Measurements from ENCODE around the gene SEPTIN12.

DNA sequence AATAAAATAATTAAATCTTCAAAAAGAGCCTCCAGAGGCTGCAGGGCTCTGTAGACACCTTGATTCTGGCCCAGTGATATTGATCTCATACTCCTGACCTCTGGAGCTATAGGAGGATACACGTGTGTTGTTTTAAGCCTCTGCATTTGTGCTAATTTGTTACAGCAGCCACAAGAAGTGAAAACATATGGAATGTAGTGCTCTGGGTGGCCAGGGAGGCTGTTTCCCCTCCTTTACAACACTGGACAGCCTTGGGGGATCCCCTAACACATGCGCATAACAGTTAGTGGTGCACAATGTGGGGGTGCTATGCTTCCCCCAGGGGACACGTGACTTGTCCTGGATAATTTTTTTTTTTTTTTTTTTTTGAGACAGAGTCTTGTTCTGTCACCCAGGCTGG is 16.5 kb downstream of the SEPTIN12 start:
- TF ChIP-seq EZH2phosphoT487 (IDR thresholded peaks at IDR 0.05; ENCODE audit: borderline replicate concordance): no peak
- TF ChIP-seq, protein P1, sequence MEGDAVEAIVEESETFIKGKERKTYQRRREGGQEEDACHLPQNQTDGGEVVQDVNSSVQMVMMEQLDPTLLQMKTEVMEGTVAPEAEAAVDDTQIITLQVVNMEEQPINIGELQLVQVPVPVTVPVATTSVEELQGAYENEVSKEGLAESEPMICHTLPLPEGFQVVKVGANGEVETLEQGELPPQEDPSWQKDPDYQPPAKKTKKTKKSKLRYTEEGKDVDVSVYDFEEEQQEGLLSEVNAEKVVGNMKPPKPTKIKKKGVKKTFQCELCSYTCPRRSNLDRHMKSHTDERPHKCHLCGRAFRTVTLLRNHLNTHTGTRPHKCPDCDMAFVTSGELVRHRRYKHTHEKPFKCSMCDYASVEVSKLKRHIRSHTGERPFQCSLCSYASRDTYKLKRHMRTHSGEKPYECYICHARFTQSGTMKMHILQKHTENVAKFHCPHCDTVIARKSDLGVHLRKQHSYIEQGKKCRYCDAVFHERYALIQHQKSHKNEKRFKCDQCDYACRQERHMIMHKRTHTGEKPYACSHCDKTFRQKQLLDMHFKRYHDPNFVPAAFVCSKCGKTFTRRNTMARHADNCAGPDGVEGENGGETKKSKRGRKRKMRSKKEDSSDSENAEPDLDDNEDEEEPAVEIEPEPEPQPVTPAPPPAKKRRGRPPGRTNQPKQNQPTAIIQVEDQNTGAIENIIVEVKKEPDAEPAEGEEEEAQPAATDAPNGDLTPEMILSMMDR (conservative IDR thresholded peaks at IDR 0.05; ENCODE audit: low read length): no peak
